Fibroblast of the aortic adventitia (primary cell): Measurements from ENCODE around the gene ZFYVE28. TPM values are rescaled to one million over a fixed set of nuclear protein-coding genes. Genes with fewer than 3 reads are reported as not detected.

Experiments used
- DNase-seq: peaks from one replicate; pipeline ENCODE4 v3.0.0-alpha.2; 2010; ENCODE audit warnings: low read depth
- H3K4me3 ChIP-seq: 2 replicates; pipeline ENCODE4 v1.5.1; 2011; ENCODE audit warnings: low read depth, mild to moderate bottlenecking, control low read depth, low read length, moderate library complexity
- CTCF ChIP-seq: IDR thresholded peaks from 2 replicates; pipeline ENCODE4 v1.5.1; 2011; ENCODE audit warnings: mild to moderate bottlenecking, low read length, control low read depth, inconsistent platforms; ENCODE audit not compliant: insufficient read depth
- total RNA-seq: library from RNA; depleted of rRNA; stranded (reverse); fragments of >200 nt; gene quantifications from 2 replicates; pipeline ENCODE4 v1.2.3, GENCODE V29; 2012; ENCODE audit warnings: low replicate concordance

ZFYVE28 gene
- total RNA-seq, 1 donor: 14.0 TPM

DNA sequence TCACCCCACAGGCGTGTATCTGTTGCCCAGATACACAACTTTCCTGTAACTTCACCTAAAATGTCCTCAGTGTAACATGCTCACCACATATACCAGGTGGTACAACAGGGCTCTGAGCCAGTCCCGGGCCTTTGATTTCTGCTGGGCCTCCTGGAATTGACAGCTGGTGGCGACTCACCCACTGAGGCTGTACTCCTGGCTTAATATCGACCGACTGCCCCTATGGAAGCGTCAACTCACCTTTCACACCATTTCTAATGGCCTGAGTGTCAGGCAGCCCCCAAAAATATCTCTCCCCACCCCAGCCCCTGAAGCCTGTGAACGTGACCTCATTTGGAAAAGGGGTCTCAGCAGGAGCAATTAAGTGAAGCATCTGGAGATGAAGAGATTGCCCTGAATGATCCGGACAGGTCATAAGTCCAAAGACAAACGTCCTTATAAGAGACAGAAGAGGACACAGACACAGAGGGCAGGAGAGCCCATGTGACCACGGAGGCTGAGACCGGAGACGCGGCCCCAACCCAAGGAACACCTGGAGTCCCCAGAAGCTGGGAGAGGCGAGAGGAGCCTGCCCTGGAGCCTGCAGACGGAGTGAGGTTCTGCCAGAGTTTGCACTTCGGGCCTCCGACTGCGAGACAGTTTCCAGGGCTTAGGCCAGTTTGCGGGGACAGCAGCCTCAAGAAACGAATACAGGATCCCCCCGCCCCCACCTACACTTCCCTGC is 144.0 kb downstream of the ZFYVE28 start:
- no peak for TF ChIP-seq CTCF
- DNase-seq: no peak
- H3K4me3 ChIP-seq: no peak overlapping the region

DNA sequence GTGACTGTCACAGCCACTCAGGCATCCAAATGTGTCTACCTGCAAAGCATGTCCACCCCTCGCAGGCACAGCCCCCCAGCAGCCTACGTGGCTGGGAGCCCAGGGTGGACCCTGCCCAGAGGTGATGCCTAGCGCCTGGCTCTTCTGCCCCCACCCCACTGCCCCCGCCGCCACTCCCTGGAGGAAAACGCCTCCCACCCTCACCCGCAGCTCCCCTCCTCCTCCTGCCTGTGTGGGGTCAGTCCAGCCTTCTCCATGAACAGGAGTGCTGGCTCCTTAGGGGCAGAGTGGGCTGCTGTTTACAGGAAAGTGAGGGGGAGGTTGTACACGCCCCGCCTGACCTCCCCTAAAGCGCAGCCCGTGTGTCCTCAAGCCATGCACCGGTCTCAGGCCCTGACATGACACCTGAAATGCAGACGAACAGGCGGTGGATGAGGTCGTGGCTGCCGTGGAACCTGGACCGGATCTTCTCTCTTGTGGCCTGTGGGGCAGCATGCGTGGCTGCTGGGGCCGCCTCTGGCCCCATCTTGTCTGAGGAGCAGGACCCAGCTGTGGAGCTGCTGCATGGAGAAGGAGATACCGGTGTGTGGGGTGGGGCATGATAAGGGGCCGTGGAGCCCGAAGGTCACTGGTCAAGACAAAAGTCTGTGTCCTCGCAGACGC is 144.7 kb downstream of the ZFYVE28 start:
- DNase-seq: no peak
- no peak overlapping the region for H3K4me3 ChIP-seq
- no peak for TF ChIP-seq CTCF

DNA sequence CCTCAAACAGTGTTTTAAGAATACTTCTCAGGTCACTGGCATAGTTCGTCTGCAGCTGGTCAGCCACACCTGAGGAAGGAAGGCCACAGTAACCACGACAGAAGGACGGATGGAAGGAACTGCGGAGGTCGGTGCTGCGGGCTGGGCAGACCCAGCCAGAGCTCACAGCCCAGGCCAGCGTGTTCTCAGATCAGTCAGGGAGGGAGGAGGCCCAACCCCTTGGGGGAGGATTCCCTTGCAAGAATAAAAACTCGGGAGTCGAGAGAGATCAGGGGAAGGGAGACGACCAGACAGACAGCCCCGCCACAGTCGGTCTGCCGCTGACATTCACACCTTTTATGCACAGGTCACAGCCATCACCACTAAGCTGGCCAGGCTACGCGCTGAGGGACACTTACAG is 145.2 kb downstream of the ZFYVE28 start:
- no peak for DNase-seq
- TF ChIP-seq CTCF: no peak
- H3K4me3 ChIP-seq: no peak overlapping the region

DNA sequence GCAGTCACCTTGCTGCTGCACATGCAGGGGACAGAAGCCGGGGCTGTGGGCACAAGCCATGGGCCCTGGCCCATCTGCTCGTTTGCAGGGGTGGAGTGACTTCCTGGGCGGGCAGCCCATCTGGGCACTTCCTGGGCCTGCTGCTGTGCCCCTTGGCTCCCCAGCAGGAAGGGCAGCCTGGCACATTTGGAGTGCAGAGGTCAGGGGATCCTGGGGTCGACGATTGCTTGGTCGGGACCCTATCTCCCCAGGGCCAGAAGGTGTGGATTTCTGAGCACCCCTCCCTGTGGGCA is 145.7 kb downstream of the ZFYVE28 start:
- no peak for TF ChIP-seq CTCF
- no peak overlapping the region for H3K4me3 ChIP-seq
- no peak for DNase-seq

- TF ChIP-seq CTCF: no peak
- no peak overlapping the region for H3K4me3 ChIP-seq
- no peak for DNase-seq
These were observed 146.2 kb downstream of the ZFYVE28 start for GRCh38 chr4:2272026-2272827.

- H3K4me3 ChIP-seq: no peak overlapping the region
- no peak for TF ChIP-seq CTCF
- DNase-seq: no peak
These were observed 147.0 kb downstream of the ZFYVE28 start for GRCh38 chr4:2271279-2272025.
